Heart right ventricle (tissue), 16 donors: Measurements from ENCODE around the gene NBEA. TPM values are rescaled to one million over a fixed set of nuclear protein-coding genes. Genes with fewer than 3 reads are reported as not detected.

Experiments used
- ATAC-seq, 8 donors: fragments of 200-7000 bp; cut with Tn5 transposase; one replicate each; pipeline ENCODE4 v1.9.1; 2020; ENCODE audit warnings: mild to moderate bottlenecking in 8 of 8, moderate library complexity in 8 of 8, moderate number of reproducible peaks in 1 of 8
- DNase-seq, 2 donors: peaks; one replicate each; pipeline ENCODE4 v3.0.0-alpha.2; 2020
- H3K27ac ChIP-seq, 10 donors: fragments of 200-600 bp; sonication (generic) in 2 of 10; one replicate each; pipeline versions ENCODE4 v1.5.0 to v1.8.0; 2020 to 2022; ENCODE audit warnings: mild to moderate bottlenecking in 3 of 10
- H3K27me3 ChIP-seq, 7 donors: fragments of 200-600 bp; one replicate each; pipeline ENCODE4 v1.8.0; 2021 to 2022; ENCODE audit warnings: mild to moderate bottlenecking in 2 of 7
- H3K36me3 ChIP-seq, 9 donors: fragments of 200-600 bp; sonication (generic) in 1 of 9; one replicate each; pipeline versions ENCODE4 v1.5.0 to v1.8.0; 2020 to 2022; ENCODE audit warnings: mild to moderate bottlenecking in 2 of 9
- H3K4me1 ChIP-seq, 9 donors: fragments of 200-600 bp; sonication (generic) in 1 of 9; one replicate each; pipeline versions ENCODE4 v1.5.0 to v1.8.0; 2020 to 2022; ENCODE audit warnings: mild to moderate bottlenecking in 4 of 9
- H3K4me3 ChIP-seq, 10 donors: fragments of 200-600 bp; sonication (generic) in 2 of 10; one replicate each; pipeline versions ENCODE4 v1.5.0 to v1.8.0; 2020 to 2022; ENCODE audit warnings: mild to moderate bottlenecking in 7 of 10, moderate library complexity in 2 of 10
- H3K9me3 ChIP-seq, 11 donors: fragments of 200-600 bp in 10 of 11; sonication (generic) in 2 of 11; one replicate each; pipeline versions ENCODE4 v1.5.0 to v1.8.0; 2013 to 2022; ENCODE audit warnings: mild to moderate bottlenecking in 2 of 11, control low read depth in 1 of 11, moderate library complexity in 1 of 11
- WGBS, 2 donors: extraction: QIAGEN DNeasy Blood & Tissue Kit; methylation state at CpG; one replicate each; pipeline ENCODE4 v1.1.7; 2013; ENCODE audit warnings: inconsistent platforms in 1 of 2; 5-methylcytosine and 5-hydroxymethylcytosine counted together
- intact Hi-C, 10 donors: fragments of 100-400 bp; cut with DNase I; formaldehyde crosslinking; loops; one replicate each; pipeline versions ENCODE4 v1.11.1 to v1.14.2; 2022
- polyA plus RNA-seq, 2 donors: library from polyadenylated mRNA; stranded (reverse); fragments of 200-250 nt; gene quantifications; one replicate each; pipeline ENCODE4 v1.2.3, GENCODE V29; 2013
- total RNA-seq, 10 donors: library from RNA; stranded (reverse); fragmentation: NEBNext Ultra II Directional in 3 of 10; extraction: Animal tissue kit (Norgen Biotek cat#: 25700) in 3 of 10; gene quantifications; one replicate each; pipeline versions ENCODE4 v1.2.1 to v1.2.4, GENCODE V29; 2021 to 2023
- TF ChIP-seq, protein P1 (sequence below), 9 donors: fragments of 200-600 bp; sonication (generic) in 2 of 9; IDR thresholded peaks; one replicate each; pipeline versions ENCODE4 v1.5.0 to v1.8.0; 2021 to 2022; ENCODE audit warnings: antibody characterized with exemption in 9 of 9, mild to moderate bottlenecking in 5 of 9, moderate library complexity in 1 of 9
- donor health status: Arrhythmogenic right ventricular cardiomyopathy.
- donor health status: ischemic (EF 13 %, LVEDD 7.1; RV severe dilation, severe dysfunction).
- donor health status: healthy with polysubstance abuse.
- donor health status: DM: no; HTN: yes; CAD: no.
- donor health status: DM: no; HTN: no; CAD: no.
- donor health status: ischemic (EF 25% LVEDD 6.9; RV normal size, moderate dysfunction).
- donor health status: ischemic (EF 25% LVEDD 5.7; RV mildly dilated, moderate dysfunction).
- donor health status: healthy.
- donor health status: DM: yes; HTN: yes; CAD: no.
- donor health status: Ischemic cardiomyopathy.
- donor health status: ischemic (EF 35%, LVEDD 5.7; RV mildly dilated, moderate dysfunction).
- donor health status: nonischemic (EF 11% LVEDD 7.7; RV severe dilation, severe dysfunction).
- donor health status: DM: yes; HTN: yes; CAD: no.
- donor health status: PGD.
- donor health status: ischemic (EF 29% LVEDD 5.4; RV normal size, mild dysfunction).
- donor health status: nonischemic (EF 23%, LVEDD 6.1; RV moderate dilation, normal function).

Gene NBEA
- total and polyA plus RNA-seq, 12 donors, result 4.3 to 30.6 (median 24.5) TPM

DNA sequence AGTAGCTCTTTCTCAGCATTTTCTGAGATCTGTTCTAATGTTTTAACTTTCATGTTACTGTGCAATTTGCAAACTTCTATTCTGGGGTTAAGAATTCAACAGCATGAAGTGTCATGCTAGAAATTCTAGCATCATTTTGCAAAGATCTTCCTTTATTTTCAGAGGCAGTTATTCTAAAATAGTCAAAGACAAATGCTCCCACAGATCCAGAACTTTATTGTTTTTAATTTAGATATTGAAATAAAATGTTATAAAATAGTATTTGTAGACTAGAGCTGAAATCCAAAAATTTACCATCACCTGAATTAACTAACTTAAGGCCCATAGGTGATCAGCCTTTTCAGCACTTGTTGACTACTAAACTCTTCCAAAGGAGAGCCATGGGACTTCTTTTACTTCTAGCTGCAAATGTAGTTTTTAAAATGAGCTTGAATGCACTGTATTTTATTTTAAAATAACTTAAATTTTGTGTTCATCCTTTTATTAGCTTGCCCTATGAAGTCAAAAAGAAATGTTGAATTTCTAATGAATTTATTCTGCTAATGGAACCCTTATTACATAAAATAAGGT is 531.2 kb downstream of the NBEA start:
- H3K9me3 ChIP-seq, result peaks cover 0 to under 1% (median 0%) of the 10 kb centered on the region in 11 donors
- no peak overlapping the region for H3K27ac ChIP-seq
- H3K4me1 ChIP-seq, result peaks cover 0 to 31% (median 0%) of the 10 kb centered on the region in 9 donors
- DNase-seq, result no peak
- peak overlapping the region in 4 of 10 donors; percentile 62 to 76 (median 69) for H3K4me3 ChIP-seq
- no peaks in the 10 kb centered on the region for H3K36me3 ChIP-seq
- peaks cover 0 to 99% (median 0%) of the 10 kb centered on the region in 7 donors for H3K27me3 ChIP-seq
- no peak for ATAC-seq
- TF ChIP-seq, protein P1, sequence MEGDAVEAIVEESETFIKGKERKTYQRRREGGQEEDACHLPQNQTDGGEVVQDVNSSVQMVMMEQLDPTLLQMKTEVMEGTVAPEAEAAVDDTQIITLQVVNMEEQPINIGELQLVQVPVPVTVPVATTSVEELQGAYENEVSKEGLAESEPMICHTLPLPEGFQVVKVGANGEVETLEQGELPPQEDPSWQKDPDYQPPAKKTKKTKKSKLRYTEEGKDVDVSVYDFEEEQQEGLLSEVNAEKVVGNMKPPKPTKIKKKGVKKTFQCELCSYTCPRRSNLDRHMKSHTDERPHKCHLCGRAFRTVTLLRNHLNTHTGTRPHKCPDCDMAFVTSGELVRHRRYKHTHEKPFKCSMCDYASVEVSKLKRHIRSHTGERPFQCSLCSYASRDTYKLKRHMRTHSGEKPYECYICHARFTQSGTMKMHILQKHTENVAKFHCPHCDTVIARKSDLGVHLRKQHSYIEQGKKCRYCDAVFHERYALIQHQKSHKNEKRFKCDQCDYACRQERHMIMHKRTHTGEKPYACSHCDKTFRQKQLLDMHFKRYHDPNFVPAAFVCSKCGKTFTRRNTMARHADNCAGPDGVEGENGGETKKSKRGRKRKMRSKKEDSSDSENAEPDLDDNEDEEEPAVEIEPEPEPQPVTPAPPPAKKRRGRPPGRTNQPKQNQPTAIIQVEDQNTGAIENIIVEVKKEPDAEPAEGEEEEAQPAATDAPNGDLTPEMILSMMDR (IDR thresholded peaks at IDR 0.05), result no peak
- intact Hi-C loops, result loop anchor here in 3 of 10 donors (5.0 to 10.0 kb wide), 3 partner anchors 88 to 1589 kb away; no protein-coding TSS in a partner anchor

DNA sequence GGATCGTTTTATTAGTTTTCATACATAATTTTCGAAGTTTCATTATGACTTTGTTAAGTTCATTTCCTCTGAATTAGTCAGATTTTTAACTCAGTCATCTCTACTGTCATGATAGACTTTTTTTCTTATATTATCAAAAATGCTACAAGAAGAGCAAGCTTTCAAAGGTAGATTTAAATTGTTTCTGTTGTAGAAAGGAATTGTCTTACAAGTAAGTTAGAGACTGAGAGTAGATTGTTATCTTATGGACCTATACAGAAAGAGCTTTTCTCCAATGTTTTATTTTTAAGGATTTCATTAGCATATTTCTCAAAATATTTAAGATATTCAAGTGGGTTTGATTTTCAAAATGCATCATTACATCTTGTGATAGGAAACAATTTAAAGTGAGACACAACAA is 531.7 kb downstream of the NBEA start:
- ATAC-seq, result no peak

DNA sequence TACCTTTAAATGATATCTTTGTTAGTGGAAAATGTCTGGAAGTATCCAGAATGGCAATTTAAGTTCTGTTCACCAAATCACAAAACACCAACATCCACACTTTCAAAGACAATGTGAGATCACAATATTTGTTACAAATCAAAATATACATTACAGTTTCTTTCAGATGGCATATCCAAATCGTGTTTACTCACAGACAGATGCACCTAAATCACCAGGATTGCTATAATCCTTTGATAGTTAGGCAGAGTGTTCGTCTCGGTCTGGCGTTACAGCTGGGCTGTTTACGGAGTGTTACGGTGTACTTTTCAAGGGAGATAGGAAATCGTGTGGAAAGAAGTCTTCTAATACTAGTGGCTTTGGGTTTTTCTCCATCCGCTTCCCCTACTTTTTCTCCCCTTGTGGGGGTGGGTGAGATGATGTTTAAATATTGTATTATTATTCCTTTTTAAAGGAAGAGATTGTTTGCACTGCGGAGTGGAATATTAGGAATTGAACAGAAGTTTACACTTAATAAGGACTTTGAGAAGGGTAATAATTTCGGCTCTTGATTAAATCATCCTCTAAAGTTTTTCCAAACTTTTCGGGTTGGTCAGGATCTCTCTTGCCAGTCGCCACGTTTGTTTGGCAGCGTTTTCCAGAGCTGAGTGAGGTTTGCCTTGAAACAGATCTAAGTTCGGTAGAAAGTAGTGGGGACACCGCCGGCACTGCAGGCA is 532.6 kb downstream of the NBEA start:
- DNase-seq (no peak), ATAC-seq (peak in 2 of 8 donors; percentile 10 to 22)
- intact Hi-C loops, result loop anchor here in 3 of 10 donors (5.0 to 10.0 kb wide), 3 partner anchors 90 to 1588 kb away; no protein-coding TSS in a partner anchor
- H3K4me3 ChIP-seq, result peak overlapping the region; percentile 35 to 76 (median 60)
- H3K27ac ChIP-seq, result peak overlapping the region in 6 of 10 donors; percentile 36 to 74 (median 58)
- no peaks in the 10 kb centered on the region for H3K36me3 ChIP-seq
- peaks cover 0 to 6% (median 0%) of the 10 kb centered on the region in 11 donors for H3K9me3 ChIP-seq
- peaks cover 0 to 31% (median 0%) of the 10 kb centered on the region in 9 donors for H3K4me1 ChIP-seq
- 41 to 42% methylated on average over 17 of the region's 17 CpGs for WGBS, 2 donors
- TF ChIP-seq, protein P1 (IDR thresholded peaks at IDR 0.05), result no peak
- peaks cover 0 to 100% (median 0%) of the 10 kb centered on the region in 7 donors for H3K27me3 ChIP-seq

More for the DNA sequence above, 531.7 kb downstream of the NBEA start:
- Histone ChIP-seq H3K4me1 (peaks cover 0 to 31% (median 0%) of the 10 kb centered on the region in 9 donors), H3K4me3 (peak overlapping the region in 5 of 10 donors; percentile 62 to 76 (median 69)), H3K27ac (no peak overlapping the region), H3K27me3 (peaks cover 0 to 99% (median 0%) of the 10 kb centered on the region in 7 donors), H3K36me3 (no peaks in the 10 kb centered on the region), H3K9me3 (peaks cover 0 to 6% (median 0%) of the 10 kb centered on the region in 11 donors)
- TF ChIP-seq, protein P1 (IDR thresholded peaks at IDR 0.05), result no peak
- DNase-seq, result no peak
- intact Hi-C loops, result loop anchor here in 3 of 10 donors (5.0 to 10.0 kb wide), 3 partner anchors 89 to 1588 kb away; no protein-coding TSS in a partner anchor
- WGBS, 2 donors, result 90 to 91% methylated on average over 2 of the region's 2 CpGs

DNA sequence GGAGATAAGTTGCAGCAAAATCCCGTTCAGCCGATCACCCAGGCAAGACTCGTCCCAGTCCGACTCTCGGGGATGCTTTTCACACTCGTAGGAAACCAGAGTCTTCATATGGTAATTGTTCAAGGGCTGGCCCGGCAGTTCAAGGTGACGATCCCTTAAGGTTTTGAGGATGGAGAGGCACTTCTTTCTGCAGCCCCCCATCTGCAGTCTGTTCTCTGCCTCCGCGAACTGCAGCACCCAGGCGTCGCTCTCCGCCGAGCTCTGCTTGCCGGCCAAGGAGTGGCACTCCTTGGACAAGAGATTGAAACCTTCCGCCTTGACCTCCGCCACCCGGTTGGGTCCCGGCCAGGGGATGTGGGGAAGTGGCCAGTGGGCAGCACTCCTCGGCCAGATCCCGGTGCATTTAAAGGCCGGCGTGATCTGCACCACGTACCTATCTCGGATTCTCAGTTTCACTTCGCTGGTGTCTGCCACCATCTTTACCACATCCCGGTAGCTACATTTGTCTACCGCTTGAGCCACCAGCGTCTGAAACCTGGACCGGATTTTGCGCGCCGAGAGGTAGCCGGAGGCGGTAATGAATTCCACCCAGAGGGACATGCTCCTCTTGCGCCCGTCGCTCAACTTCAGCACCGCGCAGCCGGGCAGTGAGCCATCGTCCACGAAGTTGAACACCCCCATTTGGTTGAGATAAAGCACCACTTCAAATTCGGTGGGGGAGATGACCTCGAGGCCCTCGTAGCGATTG is 533.3 kb downstream of the NBEA start:
- Histone ChIP-seq H3K27me3 (peaks cover 0 to 94% (median 0%) of the 10 kb centered on the region in 7 donors), H3K9me3 (peaks cover 0 to 6% (median 0%) of the 10 kb centered on the region in 11 donors), H3K4me1 (peaks cover 0 to 30% (median 0%) of the 10 kb centered on the region in 9 donors), H3K27ac (peak overlapping the region; percentile 22 to 74 (median 49)), H3K4me3 (peak overlapping the region; percentile 35 to 76 (median 60)), H3K36me3 (no peaks in the 10 kb centered on the region)
- DNase-seq (peak; percentile 31 to 56), ATAC-seq (peak; percentile 30 to 66 (median 51))
- TF ChIP-seq, protein P1 (IDR thresholded peaks at IDR 0.05), result no peak
- WGBS, 2 donors, result 19 to 20% methylated on average over 47 of the region's 47 CpGs
- intact Hi-C loops, result loop anchor here in 2 of 10 donors (10.0 kb wide), 2 partner anchors 91 to 249 kb away; no protein-coding TSS in a partner anchor
